Stimulated activated CD4-positive, alpha-beta T cell treated with anti-CD3 and anti-CD28 coated beads, Interleukin-2, amount 100 ng/mL, for 4 hours (primary cell): ENCODE results near the gene GUCA1A.
A peak's percentile ranks its signal among the peaks of the same experiment; 100 is the strongest.
"Not testable (repeated sequence)": the region's sequence is repeated elsewhere in the genome, so short reads cannot be mapped to it uniquely, and the experiment has no call there.

Experiments
- DNase-seq: peaks from one replicate; pipeline ENCODE4 v3.0.0-alpha.2; 2020; ENCODE audit warnings: low read depth

The GUCA1A gene

DNA sequence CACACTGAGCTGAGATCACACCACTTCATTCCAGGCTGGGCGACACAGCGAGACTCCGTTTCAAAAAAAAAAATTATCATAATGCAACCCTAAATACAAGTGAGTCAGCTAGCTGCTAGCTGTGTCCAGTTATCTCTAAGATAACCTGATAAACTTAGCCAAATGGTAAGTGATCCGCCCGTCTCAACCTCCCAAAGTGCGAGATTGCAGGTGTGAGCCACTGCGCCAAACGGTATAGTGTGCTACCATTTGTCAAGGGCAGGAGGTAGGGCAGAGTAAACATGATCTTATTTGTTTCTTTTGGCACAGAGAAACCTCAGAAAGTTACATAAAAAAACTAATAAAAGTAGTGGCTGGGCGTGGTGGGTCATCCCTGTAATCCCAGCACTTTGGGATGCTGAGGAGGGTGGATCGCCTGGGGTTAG lies 26.0 kb upstream of the GUCA1A start:
- no peak for DNase-seq

DNA sequence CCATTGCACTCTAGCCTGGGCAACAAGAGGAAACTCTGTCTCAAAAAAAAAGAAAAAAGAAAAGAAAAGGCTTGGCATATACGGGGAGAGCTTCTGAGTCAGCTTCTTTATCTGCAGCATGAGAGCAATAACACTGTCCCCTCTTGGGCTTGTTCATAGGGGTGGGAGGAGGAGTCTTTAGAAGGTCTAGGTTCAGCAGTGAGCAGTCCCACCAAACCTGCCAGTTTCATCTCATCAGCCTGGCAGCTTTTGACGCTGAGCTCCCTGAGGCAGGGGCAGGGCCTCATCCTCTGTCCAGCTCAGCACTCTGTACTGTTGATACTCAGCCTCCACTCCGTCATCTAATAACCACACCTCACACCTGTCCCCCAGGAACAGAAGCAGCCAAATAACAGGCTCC lies 25.1 kb upstream of the GUCA1A start:
- no peak for DNase-seq

DNA sequence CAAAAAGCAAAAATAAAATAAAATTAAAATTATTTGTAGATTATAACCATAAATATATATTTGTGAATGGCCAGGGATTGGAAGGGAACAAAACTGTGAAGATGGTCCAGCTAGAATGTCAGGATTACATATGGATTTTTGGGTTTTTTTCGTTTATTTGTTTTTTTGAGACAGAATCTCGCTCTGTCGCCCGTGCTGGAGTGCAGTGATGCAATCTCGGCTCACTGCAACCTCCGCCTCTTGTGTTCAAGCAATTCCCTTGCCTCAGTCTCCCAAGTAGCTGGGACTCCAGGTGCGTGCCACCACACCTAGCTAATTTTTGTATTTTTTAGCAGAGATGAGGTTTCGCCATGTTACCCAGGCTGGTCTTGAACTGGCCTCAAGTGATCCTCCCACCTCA lies 22.9 kb upstream of the GUCA1A start:
- DNase-seq, result no peak

DNA sequence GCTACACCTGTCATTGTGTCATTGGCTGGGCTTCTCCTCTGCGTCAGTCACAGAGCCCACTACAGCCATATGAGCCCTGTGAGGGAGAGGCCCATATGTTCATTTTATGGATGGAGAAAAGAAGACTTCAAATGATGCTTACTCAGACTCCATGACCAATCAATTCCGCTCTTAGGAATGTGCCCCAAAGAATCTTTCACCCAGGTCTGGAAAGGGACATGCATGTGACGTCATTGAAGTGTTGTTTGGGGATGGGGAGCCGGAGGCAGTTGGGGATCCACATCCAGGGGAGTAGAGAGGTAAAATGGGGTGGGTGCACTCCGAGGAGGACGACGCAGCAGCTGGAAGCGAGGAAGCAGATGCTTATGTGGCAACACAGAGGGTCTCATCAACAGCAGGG lies 21.1 kb upstream of the GUCA1A start:
- DNase-seq, result no peak

DNA sequence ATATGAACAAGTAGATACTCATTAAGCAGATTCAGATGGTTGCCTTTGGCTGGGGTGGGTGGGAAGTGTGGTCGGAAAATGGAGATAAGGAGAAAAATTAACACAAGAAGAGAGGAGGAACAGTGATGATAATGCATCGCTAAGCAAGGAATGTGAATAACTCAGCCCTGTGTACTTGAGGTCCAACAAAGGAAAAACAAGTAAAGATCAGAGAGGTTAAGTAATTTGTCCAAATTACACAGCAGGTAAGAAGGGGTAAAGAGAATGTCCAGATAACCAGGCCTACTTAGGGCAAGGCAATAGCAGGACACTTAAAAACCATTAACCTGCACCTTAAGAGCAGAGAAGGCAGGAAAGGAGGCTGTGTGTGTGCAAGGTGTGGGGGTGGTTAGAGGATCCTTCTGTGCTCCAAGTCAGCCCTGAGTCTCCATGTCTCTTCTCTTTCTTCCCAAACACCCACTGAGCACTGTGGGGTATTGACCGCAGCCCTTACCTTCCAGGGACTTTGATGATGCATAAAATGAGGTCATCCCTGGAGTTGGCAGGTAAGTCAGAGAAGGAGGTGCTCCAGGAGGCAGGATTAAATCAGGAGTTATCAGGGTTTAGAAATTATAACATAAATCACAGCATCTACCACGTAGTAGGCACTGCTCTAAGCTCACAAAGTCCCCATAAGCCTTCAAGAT lies 20.5 kb upstream of the GUCA1A start:
- DNase-seq, result not testable (repeated sequence)

DNA sequence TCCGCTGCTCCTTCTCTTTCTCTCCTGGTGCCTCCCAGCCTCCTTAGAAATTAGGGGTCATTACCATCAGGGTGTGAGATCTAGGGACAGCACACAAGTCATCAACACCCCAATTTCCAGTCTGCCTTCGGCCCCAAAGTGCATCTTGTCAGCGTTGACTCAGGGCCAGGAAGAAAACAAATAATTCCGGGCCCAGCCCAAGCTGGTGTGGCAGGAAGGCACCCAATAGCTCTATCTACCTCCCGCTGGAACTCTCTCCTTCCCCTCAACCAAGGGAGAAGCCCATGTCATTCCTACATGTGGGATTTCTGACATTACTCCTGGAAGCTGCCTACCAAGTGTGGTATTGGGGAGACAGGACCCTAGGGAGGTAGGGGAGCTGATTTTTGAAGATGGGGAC lies 19.2 kb upstream of the GUCA1A start:
- DNase-seq, result no peak

DNA sequence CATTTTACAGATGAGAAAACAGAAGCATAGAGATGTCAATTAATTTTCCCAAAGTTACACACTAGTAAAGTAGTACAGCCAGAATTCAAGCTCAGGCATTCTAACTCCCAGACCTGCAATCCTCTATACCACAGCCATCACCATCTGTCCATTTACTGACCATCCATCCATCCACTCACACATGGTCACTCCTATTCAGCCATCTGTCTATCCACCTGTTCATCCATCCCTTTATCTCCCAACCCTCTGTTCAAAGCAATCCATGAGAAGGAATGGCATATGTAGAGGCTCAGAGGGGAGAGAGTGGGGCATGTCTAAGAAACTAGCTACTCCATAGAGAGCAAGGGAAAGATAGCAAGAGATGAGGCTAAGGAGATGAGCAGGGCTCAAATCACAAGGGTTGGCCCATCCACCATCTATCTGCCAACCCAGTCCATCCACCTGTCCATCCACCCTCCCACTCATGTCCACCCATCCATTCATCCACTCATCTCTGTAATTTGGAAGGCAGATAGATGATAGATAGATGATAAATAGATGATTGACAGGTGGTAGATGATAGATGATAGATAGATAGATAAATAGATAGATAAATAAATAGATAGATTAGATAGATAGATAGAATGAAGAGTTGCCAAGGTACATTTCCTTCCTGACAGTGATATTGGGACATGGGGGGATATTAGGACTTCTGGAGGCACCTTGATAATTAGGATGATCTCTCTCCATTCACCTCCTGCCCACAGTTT lies 18.5 kb upstream of the GUCA1A start:
- no peak for DNase-seq

DNA sequence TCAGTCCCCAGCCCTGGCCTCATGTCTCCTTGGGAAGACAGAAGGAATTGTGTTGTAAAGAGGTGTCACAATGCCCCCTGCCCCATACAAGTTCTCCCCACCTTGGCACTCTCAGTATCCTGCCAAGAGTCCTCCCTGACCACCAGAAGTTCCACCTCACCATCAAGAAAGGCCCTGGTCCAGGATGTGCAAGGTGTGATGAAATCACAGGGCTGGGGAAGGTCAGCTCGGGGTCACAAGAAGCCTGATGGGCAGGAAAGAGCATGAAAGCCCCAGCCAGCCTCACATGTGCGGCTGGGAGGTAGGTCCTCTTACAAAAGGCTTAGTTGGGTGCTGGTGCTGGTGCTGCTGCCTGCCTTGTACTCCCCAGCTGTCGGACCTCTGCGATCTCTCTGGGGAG lies 17.9 kb upstream of the GUCA1A start:
- no peak for DNase-seq

DNA sequence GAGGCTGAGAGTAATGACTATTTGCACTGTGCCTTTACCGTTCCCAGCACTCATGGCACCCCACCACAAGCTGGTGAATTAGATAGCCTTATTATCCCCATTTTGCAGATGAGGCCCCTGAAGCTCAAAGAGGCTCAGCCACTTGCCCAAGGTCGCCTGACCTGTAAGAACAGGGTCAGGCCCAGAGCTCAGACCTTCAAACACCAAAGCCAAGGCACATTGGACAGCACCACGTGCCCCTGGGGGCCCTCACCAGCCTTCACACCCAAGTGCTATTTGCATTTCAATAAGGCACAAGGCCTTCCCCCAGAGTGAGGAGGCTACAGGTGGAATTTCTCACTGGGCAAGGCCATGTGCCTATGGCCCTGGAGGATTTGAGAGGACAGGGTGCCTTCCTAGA lies 16.5 kb upstream of the GUCA1A start:
- no peak for DNase-seq

DNA sequence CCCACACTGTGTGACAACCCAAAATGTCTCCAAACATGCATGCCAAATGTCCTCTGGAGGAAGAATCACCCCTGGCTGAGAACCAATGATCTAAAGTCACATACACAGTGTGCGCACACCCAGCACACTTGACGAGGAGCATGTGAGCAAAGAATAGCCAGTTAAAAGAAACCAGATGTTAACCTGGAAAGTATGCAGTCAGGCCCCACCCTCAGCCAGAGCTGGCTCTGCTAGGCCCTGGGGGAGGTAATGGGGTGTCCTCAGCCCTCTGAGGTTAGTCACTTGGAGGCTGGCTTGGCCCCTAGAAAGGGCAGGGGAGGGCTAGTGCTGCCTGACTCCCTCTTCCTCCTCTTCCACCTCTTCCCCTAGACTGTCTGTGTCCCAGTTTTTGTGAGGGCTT lies 15.2 kb upstream of the GUCA1A start:
- DNase-seq, result no peak

DNA sequence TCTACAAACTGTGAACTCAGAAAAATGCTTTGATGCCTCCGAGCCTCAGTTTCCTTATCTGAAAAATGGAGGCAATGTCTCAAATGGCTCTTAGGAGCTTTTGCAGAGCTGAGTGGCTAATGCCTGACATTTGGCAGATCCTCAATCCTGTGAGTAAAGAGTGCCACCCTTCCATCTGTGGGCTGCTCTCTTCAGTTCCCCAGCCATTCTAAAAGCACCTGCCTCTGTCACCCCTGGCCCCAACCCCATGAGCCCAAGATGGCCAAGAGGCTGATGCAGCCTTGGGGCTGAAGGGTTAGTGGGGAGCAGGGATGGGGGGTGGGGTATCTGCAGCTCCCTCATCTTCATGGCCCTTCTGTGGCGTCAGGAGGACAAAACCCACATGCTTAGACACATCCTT lies 14.5 kb upstream of the GUCA1A start:
- DNase-seq, result no peak

DNA sequence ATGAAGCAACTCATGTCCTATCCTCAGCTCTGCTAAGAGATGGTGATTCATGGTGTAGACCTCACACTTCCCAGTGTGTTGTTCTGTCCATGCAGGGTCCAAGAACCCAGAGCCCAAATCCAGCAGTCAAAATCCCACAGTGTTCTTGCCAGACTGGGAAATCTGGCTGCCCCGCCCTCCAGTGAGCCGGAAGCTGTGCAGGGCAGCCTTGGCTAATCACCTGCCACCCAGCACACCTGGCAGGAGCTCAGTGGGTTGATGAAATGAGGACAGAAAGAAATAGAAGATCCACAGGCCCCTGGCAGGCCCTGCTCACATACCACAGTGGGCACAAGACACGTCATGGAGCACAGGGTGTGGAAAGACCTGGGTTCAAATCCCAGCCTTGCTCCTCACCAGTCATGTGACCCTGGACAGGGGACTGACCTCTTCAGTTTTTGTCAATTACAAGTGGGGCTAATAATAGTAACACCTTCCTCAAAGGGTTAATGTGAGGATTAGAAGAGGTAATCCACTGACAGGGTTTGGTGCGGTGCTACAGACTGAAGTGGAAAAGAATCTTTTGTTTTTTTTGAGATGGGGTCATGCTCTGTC lies 13.6 kb upstream of the GUCA1A start:
- no peak for DNase-seq

DNA sequence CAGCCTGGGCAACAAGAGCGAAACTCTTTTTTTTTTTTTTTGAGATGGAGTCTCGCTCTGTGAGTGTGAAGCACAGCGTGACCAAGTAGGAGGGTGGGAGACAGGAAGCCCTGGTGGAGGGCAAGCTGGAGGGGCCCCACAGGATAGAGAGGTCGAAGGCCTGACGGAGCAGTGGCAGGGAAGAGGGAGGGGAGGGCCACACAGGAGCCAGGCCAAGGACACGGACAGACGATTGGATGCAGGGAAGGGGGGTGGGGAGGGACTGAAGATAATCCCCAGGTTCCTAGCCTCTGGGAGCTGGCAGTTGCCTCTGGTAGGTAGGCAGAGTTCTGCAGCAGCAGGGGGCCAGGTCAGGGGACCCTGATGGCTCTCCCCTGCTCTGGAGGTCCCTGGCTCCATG lies 10.8 kb upstream of the GUCA1A start:
- no peak for DNase-seq

DNA sequence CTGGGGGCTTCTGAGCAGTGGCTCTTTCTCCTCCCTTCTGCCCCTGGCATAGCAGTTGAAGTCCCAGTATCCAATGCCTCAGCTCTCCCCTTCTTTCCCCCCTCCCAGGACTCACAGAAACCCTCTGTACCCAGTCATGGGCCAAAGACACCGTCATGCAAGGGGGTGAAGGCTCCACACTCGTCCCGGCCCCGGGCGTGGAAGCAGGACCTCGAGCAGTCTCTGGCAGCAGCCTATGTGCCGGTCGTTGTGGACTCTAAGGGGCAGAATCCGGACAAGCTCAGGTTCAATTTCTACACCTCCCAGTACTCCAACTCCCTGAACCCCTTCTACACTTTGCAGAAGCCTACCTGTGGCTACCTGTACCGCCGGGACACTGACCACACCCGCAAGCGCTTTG lies 10.4 kb upstream of the GUCA1A start:
- DNase-seq, result no peak

DNA sequence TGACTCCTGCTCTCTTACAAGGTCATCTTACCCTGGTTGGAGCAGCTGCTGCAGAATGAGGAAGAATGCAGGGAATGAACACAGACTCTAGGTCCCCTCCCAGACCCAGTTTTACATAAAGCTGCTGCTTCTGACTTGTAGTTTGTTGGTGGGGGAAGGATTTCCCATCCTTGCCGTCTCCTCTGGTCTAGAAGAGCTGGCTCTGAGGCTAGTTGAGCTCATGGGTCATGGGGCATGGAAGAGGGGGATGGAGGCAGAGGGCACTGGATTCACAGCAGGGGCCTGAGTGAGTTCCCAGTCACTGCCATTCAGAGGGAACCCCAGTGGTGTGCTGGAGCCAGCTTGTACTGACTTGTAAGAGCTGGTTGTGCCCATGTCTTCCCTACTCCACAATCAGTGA lies 9.2 kb upstream of the GUCA1A start:
- no peak for DNase-seq

DNA sequence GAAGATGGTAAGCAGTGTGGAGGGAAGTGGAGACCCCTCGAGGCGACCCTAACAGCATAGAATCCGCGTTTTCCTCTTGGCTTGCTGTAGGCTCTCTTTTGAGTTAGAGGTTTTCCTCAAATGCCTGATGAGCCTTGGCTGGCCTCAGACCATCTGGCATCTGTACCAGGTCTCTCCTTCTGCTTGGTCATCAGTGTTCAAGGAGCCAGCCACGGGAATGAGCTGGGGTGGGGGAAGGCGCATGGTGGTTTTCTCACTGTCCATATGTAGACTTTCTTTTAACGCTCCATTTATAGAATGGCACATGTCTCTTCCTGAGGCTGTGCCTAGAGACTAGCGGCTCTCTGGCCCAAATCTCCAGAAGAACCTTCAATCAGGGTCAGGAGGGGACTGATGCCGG lies 8.1 kb upstream of the GUCA1A start:
- DNase-seq, result no peak

DNA sequence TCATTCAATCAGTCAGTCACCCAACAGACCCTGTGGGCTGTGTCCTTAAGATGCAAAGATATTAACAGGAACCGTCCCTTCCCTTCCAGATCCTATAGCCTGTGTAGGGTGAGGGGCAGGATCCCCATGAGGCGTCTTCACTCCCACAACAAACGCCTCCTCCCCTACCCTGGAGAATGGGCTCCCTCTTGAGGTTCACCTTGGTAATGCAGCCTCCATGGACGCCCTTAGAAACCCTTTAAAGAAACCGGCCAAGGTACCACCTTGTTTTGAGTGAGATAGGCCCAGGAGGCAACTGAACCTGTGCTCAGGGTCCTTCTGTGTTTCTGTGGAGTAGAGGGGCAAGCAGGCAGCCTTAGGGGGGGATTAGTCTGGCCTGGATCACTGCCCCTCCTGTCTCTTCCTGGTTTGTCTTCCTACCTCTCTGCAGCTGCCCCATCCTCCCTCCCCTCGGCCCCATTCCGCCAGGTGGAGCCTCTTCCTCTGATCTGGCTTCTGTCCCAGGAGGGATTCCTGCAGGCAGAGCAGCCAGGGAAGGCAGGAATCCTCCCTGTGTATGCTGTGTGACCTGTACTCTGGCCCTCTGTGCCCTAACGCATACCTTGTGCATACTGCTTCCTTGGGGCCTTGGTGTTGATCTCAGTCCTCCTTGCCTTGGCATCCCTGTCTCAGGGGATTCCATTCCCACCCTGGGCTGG lies 6.6 kb upstream of the GUCA1A start:
- peak; percentile 58 for DNase-seq

DNA sequence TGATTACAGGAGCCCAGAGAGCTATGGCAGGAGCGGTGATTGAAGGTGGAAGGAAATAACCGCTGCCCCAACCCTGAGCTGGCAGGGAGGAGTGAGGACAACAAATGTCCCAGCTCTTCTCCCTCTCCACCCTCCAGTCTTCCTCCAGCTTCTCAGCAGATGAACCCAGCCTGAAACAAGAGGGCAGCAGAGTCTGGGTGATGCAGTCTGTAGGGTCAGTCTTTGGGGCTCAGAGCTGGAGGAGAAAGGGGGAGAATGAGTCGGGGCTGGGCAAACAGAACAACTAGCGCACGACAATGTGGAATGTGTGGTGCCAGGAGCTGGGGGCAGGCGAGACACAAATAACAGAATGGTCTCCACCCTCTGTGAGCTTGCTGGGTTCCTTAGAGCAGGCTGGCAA lies 4.5 kb upstream of the GUCA1A start:
- no peak for DNase-seq

DNA sequence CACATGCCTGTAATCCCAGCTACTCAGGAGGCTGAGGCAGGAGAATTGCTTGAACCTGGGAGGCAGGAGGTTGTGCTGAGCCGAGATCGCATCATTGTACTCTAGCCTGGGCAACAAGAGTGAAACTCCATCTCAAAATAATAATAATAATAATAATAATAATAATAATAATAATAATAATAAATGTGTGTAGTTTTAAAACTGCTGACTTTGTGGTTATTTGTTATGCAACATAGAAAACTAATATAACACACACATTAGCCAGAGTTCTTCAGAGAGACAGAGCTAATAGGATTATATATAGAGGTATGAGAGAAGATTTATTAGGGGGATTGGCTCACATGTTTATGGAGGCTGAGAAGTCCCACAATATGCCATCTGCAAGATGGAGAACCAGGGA lies 3.4 kb upstream of the GUCA1A start:
- DNase-seq, result not testable (repeated sequence)

DNA sequence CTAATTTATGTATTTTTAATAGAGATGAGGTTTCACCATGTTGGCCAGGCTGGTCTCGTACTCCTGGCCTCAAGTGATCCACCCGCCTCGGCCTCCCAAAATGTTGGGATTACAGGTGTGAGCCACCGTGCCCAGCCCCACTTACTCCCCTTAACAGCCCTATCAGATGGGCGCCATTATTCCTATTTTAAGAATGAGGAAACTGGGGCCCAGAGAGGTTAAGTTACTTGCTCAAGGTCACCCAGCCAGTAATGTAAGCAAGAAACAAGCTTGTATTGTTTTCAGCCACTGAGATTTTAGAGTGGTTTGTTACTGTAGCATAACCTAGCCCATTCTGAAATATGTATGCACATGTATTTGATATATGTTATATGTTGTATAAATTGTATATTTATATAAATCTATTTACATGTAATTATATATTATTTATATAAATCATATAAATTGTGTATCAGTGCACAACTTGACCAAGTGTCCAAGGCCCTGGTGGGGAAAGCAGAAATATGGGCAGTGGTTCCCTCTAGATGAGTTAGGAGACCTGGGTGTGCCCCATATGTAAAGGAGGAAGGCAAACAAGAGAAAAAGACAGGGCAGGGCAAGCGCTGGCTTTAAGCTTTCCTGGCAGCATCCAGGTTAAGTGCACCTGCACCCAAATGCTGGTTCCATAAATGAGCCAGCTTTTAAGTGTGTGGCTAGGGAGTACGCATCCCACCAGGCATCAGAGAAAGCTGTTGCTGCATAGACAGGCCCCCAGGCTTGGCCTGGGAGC lies 1.2 kb upstream of the GUCA1A start:
- no peak for DNase-seq

DNA sequence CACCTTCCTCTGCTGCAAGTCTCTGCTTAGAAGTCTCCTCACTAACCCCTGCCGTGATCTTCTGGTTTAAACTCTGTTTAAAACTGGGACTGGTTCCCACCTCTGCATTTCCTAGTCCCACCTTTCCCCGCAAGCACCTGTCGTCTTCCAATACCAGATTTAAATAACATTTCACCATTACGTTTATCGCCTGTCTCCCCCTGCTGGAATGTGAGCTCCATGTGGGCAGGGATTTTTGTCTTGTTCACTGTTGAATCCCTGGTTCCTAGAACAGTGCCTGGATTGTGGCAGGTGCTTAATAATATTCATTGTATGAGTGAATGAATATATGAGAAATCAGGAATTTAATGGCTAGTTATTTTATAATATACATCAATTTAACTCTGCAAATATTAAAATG lies 2.7 kb downstream of the GUCA1A start:
- no peak for DNase-seq

DNA sequence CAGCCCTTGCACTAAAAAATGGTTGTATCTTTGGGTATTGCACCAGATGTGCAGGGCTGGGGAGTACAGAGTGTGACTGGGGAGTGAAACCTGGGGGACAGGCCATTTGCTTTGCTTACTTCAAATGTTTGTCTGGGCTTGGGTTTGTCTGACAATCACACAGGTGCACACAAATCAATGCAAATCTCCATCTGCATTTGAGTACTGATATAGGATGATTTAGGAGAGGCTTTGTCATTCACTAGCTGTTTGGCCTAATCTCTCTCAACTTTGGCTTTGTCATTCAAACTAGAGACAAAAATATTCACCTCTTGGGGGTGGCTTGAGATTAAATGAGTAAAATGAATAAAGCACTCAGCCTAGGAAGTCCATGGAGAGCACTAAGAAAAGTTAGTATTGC lies 3.8 kb downstream of the GUCA1A start:
- DNase-seq, result no peak
